GM12878 (cell line): ENCODE results near the gene SULT2A1. TPM values are rescaled to one million over a fixed set of nuclear protein-coding genes. Genes with fewer than 3 reads are reported as not detected.

ENCODE experiments used
- BHLHE40 ChIP-seq, 2 experiments: fragments of 450-650 bp in 1 of 2; IDR thresholded peaks; 2 replicates each; pipeline ENCODE4 v1.6.1; 2011 to 2017; ENCODE audit warnings: low read depth in 2 of 2, borderline replicate concordance in 1 of 2, improper control_type of control experiment in 1 of 2, low read length in 1 of 2, mild to moderate bottlenecking in 1 of 2
- DPF2 ChIP-seq: fragments of 450-650 bp; IDR thresholded peaks from 2 replicates; pipeline ENCODE4 v1.6.1; 2017; ENCODE audit warnings: mild to moderate bottlenecking
- ETV6 ChIP-seq, 2 experiments: fragments of 450-650 bp in 1 of 2; IDR thresholded peaks in 1 of 2; conservative IDR thresholded peaks in 1 of 2; 2 replicates each; pipeline ENCODE4 v1.6.1; 2014; ENCODE audit warnings: antibody characterized with exemption in 1 of 2, borderline replicate concordance in 1 of 2, low read depth in 1 of 2, mild to moderate bottlenecking in 1 of 2, moderate library complexity in 1 of 2
- HDAC6 ChIP-seq: fragments of 200-600 bp; sonication (generic); IDR thresholded peaks from one replicate; pipeline ENCODE4 v1.8.0; 2017; ENCODE audit warnings: antibody characterized with exemption; ENCODE audit not compliant: unreplicated experiment
- IRF3 ChIP-seq: fragments of 450-650 bp; IDR thresholded peaks from 2 replicates; pipeline ENCODE4 v1.6.1; 2014; ENCODE audit warnings: mild to moderate bottlenecking
- JUNB ChIP-seq: IDR thresholded peaks from 2 replicates; pipeline ENCODE4 v1.6.1; 2016; ENCODE audit warnings: antibody characterized with exemption, mild to moderate bottlenecking
- LARP7 ChIP-seq: fragments of 450-650 bp; IDR thresholded peaks from 2 replicates; pipeline ENCODE4 v1.6.1; 2017; ENCODE audit warnings: mild to moderate bottlenecking
- PAX5 ChIP-seq: IDR thresholded peaks from 2 replicates; pipeline ENCODE4 v1.6.1; 2011; ENCODE audit warnings: low read depth, low read length, borderline replicate concordance
- PML ChIP-seq: IDR thresholded peaks from 2 replicates; pipeline ENCODE4 v1.6.1; 2012; ENCODE audit warnings: low read length, inconsistent platforms
- RELA ChIP-seq: fragments of 450-650 bp; IDR thresholded peaks from 2 replicates; pipeline ENCODE4 v1.8.0; 2014; ENCODE audit warnings: borderline replicate concordance; ENCODE audit not compliant: partially characterized antibody
- ZNF592 ChIP-seq: fragments of 450-650 bp; IDR thresholded peaks from 2 replicates; pipeline ENCODE4 v1.6.1; 2017; ENCODE audit warnings: mild to moderate bottlenecking, moderate library complexity
- polyA plus RNA-seq, 11 experiments: library from polyadenylated mRNA; depleted of rRNA in 4 of 11; unstranded in 6 of 11; stranded (reverse) in 5 of 11; fragments of >200 nt; fragmentation: Nextera tagmentation in 4 of 11; fragmentation: Illumina TruSeq in 1 of 11; extraction: Ambion mirVana in 4 of 11; extraction: Trizol in 1 of 11; gene quantifications; 1 replicate in 1 of 11; 2 replicates in 10 of 11; pipeline versions ENCODE4 v1.2.1 to v1.2.3, GENCODE V29; 2011 to 2016; ENCODE audit warnings: inconsistent platforms in 2 of 11, missing spikeins in 2 of 11, low read depth in 1 of 11
- total RNA-seq, 4 experiments: library from RNA; depleted of rRNA in 3 of 4; stranded (reverse); fragments of >200 nt in 3 of 4; fragmentation: Illumina TruSeq in 1 of 4; extraction: Trizol in 1 of 4; gene quantifications; 2 replicates each; pipeline versions ENCODE4 v1.2.1 to v1.2.3, GENCODE V29; 2013 to 2021

SULT2A1 gene
- total and polyA plus RNA-seq, 10 of the 15 experiments (the other 5 are each of a cell fraction or from before 2014, with no cell fraction given): 0.13 TPM; not detected in 9

GRCh38 chr19:47854459-47854858 lies 31.7 kb downstream of the SULT2A1 start (continued):
- TF ChIP-seq ZNF592: no peak
- TF ChIP-seq BHLHE40 (IDR thresholded peaks at IDR 0.05; ENCODE audit: borderline replicate concordance in 1 of 2, low read depth in 2 of 2, low read length in 1 of 2): no peak
- no peak for TF ChIP-seq JUNB
- no peak for TF ChIP-seq PML
- TF ChIP-seq IRF3: no peak
- TF ChIP-seq DPF2: no peak
- TF ChIP-seq RELA: no peak
- no peak for TF ChIP-seq HDAC6
- TF ChIP-seq PAX5: no peak
- no peak for TF ChIP-seq ETV6 (conservative IDR thresholded peaks at IDR 0.05 in 1 of 2, IDR thresholded peaks at IDR 0.05 in 1 of 2; ENCODE audit: borderline replicate concordance in 1 of 2, low read depth in 1 of 2)
- no peak for TF ChIP-seq LARP7
